ENCODE measurements around the gene ATP5PD. TPM values are rescaled to one million over a fixed set of nuclear protein-coding genes. Genes with fewer than 3 reads are reported as not detected.

ATP5PD gene
- total and polyA plus RNA-seq, 2 of the 13 experiments (the other 11 are each of a cell fraction or from before 2014, with no cell fraction given): 158 to 428 TPM

- TF ChIP-seq MTA1 (CRISPR knock-in tag; IDR thresholded peaks at IDR 0.05; ENCODE audit: borderline replicate concordance): peak; percentile 93
- TF ChIP-seq, protein P1, sequence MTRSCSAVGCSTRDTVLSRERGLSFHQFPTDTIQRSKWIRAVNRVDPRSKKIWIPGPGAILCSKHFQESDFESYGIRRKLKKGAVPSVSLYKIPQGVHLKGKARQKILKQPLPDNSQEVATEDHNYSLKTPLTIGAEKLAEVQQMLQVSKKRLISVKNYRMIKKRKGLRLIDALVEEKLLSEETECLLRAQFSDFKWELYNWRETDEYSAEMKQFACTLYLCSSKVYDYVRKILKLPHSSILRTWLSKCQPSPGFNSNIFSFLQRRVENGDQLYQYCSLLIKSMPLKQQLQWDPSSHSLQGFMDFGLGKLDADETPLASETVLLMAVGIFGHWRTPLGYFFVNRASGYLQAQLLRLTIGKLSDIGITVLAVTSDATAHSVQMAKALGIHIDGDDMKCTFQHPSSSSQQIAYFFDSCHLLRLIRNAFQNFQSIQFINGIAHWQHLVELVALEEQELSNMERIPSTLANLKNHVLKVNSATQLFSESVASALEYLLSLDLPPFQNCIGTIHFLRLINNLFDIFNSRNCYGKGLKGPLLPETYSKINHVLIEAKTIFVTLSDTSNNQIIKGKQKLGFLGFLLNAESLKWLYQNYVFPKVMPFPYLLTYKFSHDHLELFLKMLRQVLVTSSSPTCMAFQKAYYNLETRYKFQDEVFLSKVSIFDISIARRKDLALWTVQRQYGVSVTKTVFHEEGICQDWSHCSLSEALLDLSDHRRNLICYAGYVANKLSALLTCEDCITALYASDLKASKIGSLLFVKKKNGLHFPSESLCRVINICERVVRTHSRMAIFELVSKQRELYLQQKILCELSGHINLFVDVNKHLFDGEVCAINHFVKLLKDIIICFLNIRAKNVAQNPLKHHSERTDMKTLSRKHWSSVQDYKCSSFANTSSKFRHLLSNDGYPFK (CRISPR knock-in tag; IDR thresholded peaks at IDR 0.05; ENCODE audit: borderline replicate concordance): 0 out of 2 replicates have a peak, but pooled peaks have one; percentile 42
- TF ChIP-seq, protein P2, sequence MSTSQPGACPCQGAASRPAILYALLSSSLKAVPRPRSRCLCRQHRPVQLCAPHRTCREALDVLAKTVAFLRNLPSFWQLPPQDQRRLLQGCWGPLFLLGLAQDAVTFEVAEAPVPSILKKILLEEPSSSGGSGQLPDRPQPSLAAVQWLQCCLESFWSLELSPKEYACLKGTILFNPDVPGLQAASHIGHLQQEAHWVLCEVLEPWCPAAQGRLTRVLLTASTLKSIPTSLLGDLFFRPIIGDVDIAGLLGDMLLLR (CRISPR knock-in tag; IDR thresholded peaks at IDR 0.05): no peak
- no peak for TF ChIP-seq RFX5 (IDR thresholded peaks at IDR 0.05; ENCODE audit: low read depth, low read length)
- TF ChIP-seq SNAI1 (CRISPR knock-in tag; IDR thresholded peaks at IDR 0.05; ENCODE audit: borderline replicate concordance): no peak
- TF ChIP-seq DNMT1 (CRISPR knock-in tag; IDR thresholded peaks at IDR 0.05): no peak
- TF ChIP-seq TAF15 (IDR thresholded peaks at IDR 0.05; ENCODE audit: low read depth, low read length, poor library complexity, severe bottlenecking): no peak
- TF ChIP-seq, protein P3, sequence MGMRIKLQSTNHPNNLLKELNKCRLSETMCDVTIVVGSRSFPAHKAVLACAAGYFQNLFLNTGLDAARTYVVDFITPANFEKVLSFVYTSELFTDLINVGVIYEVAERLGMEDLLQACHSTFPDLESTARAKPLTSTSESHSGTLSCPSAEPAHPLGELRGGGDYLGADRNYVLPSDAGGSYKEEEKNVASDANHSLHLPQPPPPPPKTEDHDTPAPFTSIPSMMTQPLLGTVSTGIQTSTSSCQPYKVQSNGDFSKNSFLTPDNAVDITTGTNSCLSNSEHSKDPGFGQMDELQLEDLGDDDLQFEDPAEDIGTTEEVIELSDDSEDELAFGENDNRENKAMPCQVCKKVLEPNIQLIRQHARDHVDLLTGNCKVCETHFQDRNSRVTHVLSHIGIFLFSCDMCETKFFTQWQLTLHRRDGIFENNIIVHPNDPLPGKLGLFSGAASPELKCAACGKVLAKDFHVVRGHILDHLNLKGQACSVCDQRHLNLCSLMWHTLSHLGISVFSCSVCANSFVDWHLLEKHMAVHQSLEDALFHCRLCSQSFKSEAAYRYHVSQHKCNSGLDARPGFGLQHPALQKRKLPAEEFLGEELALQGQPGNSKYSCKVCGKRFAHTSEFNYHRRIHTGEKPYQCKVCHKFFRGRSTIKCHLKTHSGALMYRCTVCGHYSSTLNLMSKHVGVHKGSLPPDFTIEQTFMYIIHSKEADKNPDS (CRISPR knock-in tag; IDR thresholded peaks at IDR 0.05): no peak
- TF ChIP-seq, protein P4, sequence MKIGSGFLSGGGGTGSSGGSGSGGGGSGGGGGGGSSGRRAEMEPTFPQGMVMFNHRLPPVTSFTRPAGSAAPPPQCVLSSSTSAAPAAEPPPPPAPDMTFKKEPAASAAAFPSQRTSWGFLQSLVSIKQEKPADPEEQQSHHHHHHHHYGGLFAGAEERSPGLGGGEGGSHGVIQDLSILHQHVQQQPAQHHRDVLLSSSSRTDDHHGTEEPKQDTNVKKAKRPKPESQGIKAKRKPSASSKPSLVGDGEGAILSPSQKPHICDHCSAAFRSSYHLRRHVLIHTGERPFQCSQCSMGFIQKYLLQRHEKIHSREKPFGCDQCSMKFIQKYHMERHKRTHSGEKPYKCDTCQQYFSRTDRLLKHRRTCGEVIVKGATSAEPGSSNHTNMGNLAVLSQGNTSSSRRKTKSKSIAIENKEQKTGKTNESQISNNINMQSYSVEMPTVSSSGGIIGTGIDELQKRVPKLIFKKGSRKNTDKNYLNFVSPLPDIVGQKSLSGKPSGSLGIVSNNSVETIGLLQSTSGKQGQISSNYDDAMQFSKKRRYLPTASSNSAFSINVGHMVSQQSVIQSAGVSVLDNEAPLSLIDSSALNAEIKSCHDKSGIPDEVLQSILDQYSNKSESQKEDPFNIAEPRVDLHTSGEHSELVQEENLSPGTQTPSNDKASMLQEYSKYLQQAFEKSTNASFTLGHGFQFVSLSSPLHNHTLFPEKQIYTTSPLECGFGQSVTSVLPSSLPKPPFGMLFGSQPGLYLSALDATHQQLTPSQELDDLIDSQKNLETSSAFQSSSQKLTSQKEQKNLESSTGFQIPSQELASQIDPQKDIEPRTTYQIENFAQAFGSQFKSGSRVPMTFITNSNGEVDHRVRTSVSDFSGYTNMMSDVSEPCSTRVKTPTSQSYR (CRISPR knock-in tag; IDR thresholded peaks at IDR 0.05; ENCODE audit: borderline replicate concordance): peak; percentile 29; the same call in 1 of the 2 replicates
- TF ChIP-seq, protein P5, sequence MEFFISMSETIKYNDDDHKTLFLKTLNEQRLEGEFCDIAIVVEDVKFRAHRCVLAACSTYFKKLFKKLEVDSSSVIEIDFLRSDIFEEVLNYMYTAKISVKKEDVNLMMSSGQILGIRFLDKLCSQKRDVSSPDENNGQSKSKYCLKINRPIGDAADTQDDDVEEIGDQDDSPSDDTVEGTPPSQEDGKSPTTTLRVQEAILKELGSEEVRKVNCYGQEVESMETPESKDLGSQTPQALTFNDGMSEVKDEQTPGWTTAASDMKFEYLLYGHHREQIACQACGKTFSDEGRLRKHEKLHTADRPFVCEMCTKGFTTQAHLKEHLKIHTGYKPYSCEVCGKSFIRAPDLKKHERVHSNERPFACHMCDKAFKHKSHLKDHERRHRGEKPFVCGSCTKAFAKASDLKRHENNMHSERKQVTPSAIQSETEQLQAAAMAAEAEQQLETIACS (CRISPR knock-in tag; IDR thresholded peaks at IDR 0.05): no peak
- peak; percentile 97 for TF ChIP-seq RXRB (CRISPR knock-in tag; IDR thresholded peaks at IDR 0.05; ENCODE audit: borderline replicate concordance)
- TF ChIP-seq ZNF124 (CRISPR knock-in tag; IDR thresholded peaks at IDR 0.05): peak; percentile 86
- TF ChIP-seq ZMYM2 (CRISPR knock-in tag; IDR thresholded peaks at IDR 0.05): peak; percentile 91
- TF ChIP-seq PHF5A (CRISPR knock-in tag; IDR thresholded peaks at IDR 0.05; ENCODE audit: low read depth, unreplicated experiment): peak; percentile 85
- TF ChIP-seq ATRX (CRISPR knock-in tag; IDR thresholded peaks at IDR 0.05; ENCODE audit: borderline replicate concordance): no peak
Measured at GRCh38 chr17:75084039-75084660, 37.4 kb upstream of the ATP5PD start (continued).
